HG03064 (cell line): ENCODE data around the gene CLASRP.

Experiments used
- ATAC-seq: cut with Tn5 transposase; IDR thresholded peaks from one replicate; pipeline ENCODE4 v1.9.1; 2021; ENCODE audit warnings: low read depth; ENCODE audit not compliant: unreplicated experiment

The CLASRP gene

DNA sequence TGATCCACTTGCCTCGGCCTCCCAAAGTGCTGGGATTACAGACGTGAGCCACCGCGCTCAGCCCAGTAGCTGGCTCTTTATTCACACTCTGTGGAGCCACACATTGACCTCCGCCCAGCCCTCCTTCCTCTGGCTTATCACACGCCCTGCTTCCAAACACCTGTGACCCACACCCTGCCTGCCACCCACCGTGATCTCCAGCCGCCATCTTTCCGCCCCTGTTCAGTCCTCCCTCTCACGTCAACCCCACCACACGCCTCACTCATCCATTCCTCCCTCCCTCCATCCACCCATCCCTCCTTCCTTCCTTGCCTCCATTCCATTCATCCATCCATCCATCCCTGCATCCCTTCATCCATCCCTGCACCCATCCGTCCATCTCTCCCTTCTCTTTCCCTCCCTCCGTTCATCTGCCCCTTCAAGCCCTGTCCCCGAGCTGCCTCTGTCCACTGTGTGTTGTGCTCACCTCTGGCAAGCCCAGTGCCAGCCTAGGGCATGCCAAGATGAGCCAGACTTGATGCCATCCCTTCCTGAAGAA lies 19.8 kb downstream of the CLASRP start:
- ATAC-seq: no peak

DNA sequence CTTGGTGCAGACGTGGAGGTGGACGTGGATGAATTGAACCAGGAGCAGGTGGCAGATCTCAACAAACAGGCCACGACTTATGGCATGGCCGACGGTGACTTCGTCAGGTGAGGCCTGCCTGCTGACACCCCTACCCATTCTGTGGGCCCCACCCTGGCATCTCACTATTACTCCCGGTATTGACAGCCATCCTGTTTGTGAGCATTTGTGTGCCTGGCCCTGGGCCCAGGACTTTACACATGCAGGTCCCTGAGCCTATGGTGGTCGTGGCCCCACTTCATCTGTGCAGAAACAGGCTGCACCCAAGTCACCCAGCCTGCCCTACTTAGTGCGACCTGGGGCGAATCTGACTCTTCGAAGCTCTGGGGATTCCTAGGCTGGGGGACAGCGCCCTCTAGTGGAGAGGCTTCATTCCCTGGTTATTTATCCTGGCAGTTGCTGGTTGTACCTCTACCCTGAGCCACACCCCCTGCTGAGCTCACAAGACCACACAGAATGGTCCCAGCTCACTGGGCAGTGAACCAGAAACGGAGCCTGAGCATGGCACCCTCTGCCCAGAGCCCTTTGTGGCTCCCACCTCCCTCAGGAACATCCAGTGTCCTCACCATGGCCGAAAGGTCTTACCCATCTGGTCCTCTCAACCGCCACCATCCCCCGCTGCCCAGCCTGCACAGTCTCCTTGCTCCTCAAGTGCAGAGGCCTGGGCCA lies 20.6 kb downstream of the CLASRP start:
- ATAC-seq: no peak

DNA sequence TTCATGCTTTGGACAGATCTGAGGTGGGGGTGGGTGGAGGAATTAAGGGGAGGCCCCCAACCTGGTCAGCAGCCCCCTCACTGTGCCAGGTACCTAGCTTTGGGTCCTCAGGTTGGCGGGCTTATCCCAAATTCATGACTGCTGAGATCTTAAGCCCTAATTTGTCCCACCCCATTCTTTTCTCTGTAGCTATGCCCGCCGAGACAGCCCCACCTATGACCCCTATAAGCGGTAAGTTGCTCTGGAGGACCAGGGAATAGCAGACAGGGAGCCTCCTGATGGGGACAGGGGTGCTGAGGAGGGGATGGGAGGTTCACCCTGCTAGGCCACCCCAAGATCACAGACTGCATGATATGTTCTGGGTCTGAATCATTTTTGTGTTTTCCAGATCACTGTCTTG lies 23.1 kb downstream of the CLASRP start:
- no peak for ATAC-seq

DNA sequence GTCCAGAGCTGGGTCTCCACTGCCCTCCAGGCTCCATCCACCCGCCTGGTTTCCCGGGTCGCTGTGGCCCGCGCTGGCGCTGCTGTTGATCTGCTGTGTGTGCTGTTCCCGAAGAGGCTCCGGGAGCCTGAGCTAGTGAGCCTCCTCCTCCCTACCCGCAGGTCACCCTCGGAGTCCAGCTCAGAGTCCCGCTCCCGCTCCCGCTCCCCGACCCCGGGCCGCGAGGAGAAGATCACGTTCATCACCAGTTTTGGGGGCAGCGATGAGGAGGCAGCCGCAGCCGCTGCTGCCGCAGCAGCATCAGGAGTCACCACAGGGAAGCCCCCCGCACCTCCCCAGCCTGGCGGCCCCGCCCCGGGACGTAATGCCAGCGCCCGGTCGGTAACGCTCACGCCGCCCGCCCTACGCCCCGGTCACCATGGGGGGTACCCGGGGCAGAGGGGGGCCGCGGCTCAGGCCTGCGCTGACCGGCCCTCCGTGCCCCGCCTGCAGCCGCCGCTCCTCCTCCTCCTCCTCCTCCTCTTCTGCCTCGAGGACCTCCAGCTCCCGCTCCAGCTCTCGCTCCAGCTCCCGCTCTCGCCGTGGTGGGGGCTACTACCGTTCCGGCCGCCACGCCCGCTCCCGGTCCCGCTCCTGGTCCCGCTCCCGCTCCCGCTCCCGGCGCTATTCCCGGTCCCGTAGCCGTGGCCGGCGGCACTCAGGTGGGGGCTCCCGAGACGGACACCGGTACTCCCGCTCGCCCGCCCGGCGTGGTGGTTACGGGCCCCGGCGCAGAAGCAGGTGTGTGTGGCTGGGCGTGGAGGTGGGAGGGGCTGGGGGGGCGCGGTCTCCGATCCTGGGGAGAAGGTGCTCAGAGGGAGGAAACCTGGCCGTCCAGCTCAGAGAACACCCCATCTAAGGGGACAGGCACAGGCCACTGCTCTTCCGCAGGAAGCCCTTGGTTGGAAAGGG lies 25.3 kb downstream of the CLASRP start:
- no peak for ATAC-seq

DNA sequence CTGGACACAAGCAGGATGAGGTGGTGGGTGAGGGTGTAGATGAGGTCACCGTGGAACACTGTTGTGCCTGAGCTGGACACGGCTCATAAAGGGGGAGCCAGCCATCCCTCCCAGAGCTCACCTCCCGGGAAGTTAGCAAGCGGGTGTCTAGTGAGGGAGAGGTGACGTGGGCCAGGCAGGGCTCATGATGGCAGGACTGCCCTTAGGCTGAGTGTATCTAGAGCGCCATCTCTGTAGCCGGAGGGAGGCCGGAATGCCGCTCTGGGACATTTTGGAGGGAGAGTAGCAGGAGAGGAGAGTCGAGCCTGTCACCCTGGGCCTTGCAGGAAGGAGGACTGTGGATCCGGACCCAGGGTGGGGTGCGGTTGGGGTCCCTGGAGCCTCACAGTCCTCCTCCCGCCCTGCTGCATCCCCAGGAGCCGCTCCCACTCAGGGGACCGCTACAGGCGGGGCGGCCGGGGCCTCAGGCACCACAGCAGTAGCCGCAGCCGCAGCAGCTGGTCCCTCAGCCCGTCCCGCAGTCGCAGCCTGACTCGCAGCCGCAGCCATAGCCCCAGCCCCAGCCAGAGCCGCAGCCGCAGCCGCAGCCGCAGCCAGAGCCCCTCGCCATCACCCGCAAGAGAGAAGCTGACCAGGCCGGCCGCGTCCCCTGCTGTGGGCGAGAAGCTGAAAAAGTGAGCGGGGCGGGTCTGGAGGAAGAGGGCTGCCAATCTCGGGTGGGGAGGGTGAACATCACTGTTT lies 28.2 kb downstream of the CLASRP start:
- no peak for ATAC-seq

DNA sequence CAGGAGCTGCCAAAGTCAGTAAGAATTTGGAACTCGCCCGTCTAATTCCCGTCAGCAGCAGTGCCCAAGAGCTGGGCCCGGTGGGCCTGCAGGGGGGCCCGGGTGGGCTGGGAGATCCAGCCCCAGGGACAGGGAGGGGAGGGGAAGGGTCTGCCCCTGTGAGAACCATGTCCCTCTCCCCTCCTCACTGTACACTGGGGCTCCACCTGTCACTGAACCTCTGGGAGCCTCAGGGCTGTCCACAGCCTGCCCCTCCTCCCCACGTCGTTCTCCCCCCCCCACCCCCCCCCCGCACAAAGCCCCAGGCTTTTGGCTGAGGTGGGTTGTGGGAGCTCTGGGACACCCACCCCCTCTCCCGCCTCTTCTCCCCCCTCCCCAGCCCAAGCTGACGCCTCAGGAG lies 29.2 kb downstream of the CLASRP start:
- no peak for ATAC-seq

DNA sequence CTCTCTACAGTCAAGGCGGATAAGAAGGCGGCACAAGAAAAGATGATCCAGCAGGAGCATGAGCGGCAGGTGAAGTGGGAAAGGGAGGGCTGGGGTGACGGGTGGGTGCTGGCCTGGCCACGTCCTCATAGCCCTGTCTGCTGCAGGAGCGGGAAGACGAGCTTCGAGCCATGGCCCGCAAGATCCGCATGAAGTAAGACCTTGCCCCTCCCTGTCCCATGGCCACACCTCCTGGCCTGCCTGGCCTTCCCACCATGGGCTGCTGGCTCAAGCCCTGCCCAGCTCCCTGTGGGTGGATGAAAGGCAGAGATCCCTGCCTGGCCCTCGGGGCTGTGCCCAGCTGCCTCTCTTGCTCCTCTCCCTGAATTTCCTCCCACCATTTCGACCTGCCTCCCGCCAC lies 30.2 kb downstream of the CLASRP start:
- ATAC-seq: no peak

DNA sequence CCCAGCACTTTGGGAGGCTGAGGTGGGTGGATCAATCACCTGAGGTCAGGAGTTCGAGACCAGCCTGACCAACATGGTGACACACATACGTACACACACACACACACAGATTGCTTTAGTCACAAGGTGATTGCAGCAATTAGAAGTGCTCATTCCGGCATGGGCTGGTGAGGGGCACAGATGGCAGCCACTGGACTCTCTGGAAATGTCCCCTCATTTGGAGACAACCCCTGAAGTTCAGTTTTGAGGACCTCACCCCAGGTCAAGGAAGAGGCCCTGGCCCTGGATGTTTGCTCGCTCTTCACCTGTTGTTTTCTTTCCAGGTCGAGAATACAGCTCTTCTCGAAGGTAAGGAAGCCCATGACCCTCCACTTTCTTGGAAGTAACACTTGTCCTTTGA lies 31.4 kb downstream of the CLASRP start:
- ATAC-seq: no peak

DNA sequence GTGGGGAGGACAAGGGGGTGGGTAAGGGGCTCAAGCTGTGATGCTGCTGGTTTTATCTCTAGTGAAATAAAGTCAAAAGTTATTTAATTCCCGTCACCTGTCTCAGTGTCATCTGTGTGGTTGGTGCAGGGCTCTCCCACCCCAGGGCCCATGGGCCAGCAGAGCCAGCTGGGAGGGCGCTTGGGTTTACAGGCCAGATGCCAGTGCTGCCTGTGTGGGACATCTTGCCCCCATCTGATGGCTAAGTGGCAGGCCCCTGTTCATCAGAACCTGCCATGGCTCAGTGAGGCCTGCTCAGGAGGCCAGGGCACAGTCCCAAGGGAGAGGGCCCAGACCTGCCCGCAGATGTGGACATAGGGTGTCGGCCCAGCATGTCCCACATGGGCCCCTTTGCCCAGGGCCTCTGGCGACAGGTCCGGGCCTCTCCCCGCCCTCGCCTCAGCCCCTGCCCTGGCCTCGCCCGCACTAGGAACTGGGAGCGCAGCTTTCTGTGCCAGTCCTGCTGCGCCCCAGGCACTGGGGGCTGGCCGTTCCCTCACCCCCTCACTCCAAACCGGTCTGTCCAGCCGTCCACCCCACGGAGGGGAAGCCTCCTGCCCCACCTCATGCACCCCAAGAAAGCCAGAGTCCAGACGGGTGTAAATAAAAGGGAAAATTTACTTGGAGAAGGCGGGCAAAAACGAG lies 32.2 kb downstream of the CLASRP start:
- no peak for ATAC-seq

DNA sequence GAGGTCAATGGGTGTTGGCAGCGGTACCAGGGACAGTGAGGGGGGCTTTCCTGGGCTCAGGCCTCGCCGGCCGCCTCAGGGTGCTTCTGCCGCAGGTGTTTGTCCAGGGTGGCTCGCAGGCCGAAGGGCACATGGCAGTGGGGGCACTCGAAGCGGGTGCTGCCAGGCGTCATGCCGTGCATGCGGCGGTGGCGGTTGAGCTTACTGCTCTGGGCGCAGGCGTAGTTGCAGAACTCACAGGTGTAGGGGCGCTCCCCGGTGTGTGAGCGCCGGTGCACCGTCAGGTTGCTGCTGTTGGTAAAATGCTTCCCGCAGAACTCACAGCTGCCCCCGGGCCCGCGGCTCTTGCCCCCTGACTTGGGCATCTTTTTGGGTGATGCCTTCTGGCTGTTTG lies 32.7 kb downstream of the CLASRP start:
- no peak for ATAC-seq

DNA sequence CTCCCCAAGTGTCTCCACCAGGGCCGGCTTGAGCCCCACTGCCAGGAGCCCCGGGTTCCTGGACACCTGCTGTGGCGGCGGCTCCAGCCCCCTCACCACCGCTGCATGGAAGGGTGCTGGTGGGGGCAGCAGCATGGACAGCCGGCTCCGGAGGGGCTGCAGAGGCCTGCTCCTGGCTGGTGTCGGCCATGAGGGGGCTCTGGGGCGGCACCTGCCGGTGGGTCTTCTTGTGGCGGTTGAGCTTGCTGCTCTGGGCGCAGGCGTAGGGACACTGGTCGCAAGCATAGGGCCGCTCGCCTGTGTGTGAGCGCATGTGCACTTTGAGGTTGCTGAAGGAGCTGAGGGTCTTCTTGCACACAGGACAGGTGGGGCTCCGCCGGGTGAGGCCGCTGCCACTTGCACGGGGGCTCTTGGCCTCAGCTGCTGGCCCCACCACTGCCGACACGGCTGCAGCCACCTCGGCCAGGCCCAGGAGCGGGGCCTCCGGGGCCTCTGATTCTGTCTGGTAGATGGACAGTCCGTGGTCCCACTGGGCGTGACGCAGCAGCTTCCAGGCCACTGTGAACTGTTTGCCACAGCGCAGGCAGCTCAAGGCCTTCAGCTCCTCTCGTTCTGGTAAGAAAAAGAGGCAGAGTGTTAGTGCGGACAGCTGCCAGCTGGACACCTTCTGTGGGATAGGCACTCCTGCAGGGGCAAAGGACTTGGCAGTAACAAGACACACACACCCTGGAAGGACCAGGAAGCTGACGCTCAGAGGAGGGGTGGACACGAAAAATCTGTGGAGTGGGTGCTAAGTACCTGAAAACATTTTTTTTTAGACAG lies 33.3 kb downstream of the CLASRP start:
- ATAC-seq: no peak

DNA sequence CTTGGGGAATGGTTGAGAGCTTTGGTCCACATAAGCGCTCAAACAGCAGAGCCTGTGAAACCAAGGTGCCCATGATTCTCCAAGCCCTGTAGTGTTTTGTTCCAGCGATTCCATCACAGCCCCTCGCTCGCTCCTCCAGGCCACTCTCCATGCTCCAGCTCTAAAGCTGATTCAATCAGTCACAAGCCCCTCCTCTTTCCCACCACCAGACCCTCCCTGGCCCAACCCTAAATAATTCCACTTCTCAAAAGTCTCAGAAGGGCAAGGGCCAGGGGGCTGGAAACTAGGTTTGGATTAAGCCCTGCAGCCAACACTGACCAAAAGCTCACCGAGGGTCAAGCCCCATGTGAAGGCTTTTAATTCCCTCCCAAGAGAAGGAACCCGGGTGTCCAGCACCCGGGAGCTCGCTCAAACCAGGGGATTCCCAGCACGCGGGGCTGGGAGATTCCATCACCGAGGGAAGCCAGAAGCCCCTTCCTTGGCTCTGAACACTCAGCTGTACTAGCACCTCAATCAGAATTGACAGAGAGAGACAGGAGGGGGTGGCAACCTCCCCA lies 36.0 kb downstream of the CLASRP start:
- ATAC-seq: no peak

DNA sequence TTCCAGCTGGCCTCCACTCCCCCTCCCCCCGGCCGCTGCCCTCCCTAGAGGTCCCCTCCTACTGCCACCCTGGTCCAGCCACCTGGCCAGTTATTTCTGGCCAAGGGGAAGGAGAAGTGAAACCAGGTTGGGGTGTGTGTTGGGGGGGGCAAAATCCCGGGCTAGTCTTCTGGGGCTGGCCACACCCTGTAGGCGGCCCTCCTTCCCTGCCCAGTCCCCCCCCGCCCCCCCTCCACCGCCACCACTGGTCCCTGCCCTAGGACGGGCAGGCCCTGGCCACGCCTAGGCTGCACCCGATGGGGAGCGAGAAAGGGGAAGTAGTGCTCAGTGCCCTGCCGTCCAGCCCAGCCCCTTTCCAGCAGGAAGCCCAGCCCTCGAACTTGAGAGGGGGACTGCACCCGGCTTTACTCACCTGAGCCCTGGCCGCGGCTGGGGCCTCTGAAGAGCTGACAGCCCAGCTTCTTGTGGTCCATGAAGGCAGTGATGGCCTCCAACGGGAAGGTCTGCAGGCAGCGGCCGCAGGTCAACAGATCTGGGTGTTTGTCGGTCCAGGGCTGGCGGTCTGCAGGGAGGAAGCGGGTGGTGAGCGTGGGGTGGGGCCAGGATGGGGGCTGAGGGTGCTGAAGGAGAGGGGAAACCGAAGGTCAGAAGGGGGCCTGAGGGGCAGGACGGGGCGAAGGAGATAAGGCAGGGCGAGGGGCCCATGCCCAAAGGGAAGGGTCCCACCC lies 36.6 kb downstream of the CLASRP start:
- ATAC-seq: peak; percentile 58

DNA sequence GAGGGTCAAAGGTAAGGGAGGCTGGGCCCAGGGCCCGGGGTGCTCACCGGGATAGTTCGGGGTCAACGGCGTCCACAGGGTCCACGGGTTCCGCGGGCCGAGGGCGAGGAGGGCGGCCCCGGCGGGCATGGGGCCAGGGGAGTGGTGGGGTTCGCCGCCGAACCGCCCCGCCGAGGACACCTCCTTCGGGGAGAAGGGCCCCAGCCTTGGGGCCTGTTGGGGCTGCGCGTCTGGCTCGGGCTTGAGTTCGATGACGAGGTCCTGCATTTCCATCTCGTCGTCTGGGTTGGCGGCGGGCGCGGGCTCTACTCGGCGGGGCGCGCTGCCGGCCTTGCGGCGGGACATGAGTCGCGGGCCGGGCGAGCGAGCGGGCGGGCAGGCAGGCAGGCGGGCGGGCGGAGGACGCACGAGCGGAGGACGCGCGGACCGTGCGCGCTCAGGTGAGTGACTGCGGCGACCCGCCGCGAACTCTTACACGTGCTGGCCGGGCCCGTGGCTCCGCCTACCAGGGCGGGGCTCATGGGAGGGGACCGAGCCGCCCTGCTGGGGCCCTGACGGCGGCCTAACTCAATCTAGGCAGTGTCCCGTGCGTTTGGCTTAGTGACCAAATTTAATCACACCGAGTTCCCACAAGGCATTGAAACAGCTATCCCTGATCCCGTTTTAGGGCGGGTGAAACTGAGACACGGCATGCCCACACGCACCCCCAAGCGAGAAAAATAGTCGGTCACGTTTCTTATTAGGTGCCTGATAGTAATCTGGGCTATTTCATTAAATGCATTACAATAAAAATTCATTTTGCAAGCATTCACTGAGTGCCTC lies 37.4 kb downstream of the CLASRP start, which contains the start of gene ZNF296:
Gene ZNF296 (minus strand): TSS at position 450 of the 822 bp plus-strand sequence. CDS start 105 bp downstream, at position 345.
- ATAC-seq: no peak

DNA sequence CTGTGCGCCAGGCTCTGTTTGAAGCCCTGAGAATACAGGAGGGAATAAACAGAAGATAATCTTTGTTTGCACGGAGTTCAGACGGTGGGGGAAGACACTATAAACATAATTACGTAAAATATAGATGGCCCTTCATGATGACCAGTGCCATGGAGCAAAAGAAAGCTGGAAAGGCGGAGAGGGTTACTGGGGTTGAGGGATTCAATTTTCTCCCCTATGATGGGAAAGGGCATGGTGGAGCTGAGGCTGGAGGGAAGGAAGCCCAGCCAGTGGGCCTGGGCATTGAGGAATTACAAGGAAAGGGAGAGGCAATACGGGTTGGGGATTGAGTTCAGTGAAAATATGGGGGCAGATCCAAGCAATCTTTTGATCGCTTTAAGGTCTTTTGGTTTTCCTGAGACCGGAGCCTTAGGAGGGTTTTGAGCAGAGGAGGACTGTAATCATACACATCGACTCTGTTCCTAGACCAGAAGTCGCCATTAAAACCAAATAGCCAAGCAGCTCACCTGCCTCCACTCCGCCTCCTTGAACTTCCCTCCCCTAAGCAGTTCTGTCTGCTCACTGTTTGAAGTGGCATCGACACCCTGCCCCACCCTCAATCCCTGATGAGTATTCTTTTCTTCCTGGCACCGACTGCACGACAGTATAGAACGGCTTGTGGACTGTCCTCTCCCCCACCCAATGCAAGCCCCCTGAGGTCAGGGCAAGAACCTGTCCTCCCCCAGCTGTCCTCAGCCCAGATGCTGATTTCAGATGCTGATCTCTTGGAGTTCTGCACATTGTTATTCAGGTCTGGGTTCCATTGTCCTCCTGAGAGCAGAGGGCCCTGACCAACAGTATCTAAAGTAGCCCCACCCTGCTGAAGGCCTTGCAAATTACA lies 38.2 kb downstream of the CLASRP start:
- no peak for ATAC-seq

DNA sequence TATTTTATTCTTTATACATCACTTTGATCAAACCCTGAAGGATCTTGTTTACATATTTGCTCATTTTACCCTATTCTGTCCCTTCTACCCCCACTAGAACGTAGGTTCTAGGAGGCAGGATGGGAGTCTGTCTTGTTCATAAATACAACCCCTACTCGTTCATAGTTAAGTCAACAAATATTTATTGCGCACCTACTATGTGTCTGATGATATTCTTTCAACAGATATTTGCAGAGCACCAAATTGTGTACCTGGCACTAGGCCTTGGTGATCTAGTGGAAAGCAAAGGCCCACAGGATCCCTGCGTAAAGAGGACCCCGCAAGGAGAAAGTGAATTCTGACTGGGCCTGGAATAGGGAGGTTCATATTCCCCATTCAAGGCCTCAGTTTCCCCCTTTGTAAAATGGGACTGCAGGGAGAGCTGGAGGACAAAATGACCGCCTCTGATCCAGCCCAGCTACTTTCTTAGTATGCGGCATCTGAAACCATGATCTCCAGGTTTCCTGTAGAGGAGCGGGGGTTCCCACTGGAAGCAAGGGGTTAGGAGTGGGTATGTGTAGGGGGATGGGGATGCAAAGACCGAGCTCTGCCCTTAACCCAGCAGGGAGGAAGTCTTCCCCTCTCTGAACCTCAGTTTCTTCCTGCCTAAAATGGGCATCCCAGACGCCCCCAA lies 39.7 kb downstream of the CLASRP start:
- ATAC-seq: no peak
